PC-3 (cell line): Measurements from ENCODE around the gene WFDC6.

Experiments used
- CTCF ChIP-seq: fragments of 300-600 bp; sonication (generic); conservative IDR thresholded peaks from 2 replicates; pipeline ENCODE4 v1.5.1; 2017; ENCODE audit warnings: antibody characterized with exemption, low read depth, mild to moderate bottlenecking, low read length
- EZH2 ChIP-seq: fragments of 300-600 bp; sonication (generic); IDR thresholded peaks from one replicate; pipeline ENCODE4 v1.6.1; 2017; ENCODE audit warnings: antibody characterized with exemption, mild to moderate bottlenecking, low read length; ENCODE audit not compliant: unreplicated experiment
- EZH2phosphoT487 ChIP-seq: fragments of 300-600 bp; sonication (generic); IDR thresholded peaks from 2 replicates; pipeline ENCODE4 v1.6.1; 2018; ENCODE audit warnings: mild to moderate bottlenecking, antibody characterized with exemption, low read length, borderline replicate concordance

GRCh38 chr20:45579184-45579583, 39.9 kb upstream of the WFDC6 start, which contains the start of gene WFDC8:
- no peak for TF ChIP-seq EZH2phosphoT487
- no peak for TF ChIP-seq CTCF
- no peak for TF ChIP-seq EZH2
